Limb (tissue), 2 donors: ENCODE data around the gene KRT34.
"Not testable (repeated sequence)": the region's sequence is repeated elsewhere in the genome, so short reads cannot be mapped to it uniquely, and the experiment has no call there.

ENCODE experiments used
- DNase-seq, 2 donors: peaks; one replicate each; pipeline ENCODE4 v3.0.0-alpha.2; 2016; ENCODE audit errors: extremely low spot score in 2 of 2

The KRT34 gene

DNA sequence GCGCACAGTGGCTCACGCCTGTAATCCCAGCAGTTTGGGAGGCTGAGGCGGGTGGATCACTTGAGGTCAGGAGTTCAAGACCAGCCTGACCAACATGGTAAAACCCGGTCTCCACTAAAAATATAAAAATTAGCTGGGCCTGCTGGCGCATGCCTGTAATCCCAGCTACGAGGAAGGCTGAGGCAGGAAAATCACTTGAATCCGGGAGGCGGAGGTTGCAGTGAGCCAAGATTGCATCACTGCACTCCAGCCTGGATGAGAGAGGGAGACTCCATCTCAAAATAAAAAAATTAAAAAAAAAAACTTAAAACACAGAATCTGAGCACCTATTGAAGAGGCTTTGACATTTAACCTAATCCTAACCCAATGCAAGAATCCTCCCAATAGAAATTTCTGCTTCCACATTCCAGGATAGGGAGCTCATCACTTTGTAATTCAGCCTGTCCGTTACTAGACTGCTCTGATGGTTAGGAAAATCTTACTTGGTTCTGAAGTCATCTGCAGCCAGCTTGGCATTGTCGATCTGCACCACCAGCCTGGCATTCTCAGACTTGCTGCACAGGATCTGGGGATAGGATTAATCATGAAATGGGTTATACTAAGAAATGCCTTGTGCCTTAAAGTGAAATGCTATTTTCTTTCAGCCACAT, 14.6 kb downstream of the KRT34 start:
- DNase-seq = no peak

GRCh38 chr17:41366070-41366469, 16.0 kb downstream of the KRT34 start:
- DNase-seq = no peak

DNA sequence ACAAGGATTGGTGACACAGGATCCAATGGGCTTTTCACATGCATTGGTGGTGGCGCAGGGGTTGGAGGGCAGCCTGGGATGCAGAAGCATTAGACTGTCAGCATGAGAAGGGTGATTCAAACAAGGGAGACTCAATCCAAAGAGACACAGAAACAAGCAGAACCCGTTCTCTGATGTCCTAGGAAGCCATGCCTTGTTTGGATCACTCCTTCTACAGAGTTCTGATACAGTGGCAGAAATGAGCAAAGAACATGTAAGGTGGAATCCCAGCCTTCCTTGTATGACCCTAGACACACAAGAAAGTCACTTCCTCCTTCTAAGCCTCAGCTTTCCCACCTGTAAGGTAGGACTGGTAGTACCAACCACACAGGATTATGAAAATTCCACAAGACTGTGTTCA, 18.2 kb downstream of the KRT34 start:
- DNase-seq = no peak

DNA sequence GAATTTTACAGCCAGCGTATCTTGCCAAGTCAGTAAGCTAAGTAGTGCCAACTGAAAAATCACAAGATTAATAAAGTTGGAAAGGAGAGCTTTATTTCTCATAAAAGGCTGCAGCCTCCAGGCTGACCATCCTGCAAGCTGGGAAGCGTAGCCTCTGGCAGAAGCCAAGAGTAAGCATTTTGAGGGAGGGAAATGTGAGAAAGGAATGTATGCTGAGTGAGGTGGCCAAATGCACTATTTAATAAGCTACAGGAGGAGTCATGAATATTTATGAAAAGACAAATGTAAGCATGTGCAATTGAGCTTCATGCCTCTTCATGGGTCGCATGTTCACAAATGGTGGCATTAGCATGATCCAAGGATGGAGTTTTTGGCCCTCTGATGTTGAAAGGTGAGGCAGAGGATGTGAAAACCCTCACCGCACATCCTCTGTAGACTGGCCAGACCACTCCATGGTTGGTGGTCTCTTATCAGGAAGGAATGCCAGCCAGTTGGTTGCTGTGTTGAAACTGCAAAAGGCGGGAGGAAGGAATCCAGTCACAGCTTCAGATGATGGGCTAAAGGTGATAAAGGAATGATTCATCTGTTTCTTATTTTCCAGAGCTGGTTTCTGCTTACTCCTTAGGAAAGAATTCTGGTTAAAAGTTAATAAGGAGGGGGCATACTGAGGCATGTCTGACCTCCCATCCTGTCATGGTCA, 21.7 kb downstream of the KRT34 start:
- no peak for DNase-seq

GRCh38 chr17:41354536-41354935, 27.6 kb downstream of the KRT34 start:
- DNase-seq = no peak

DNA sequence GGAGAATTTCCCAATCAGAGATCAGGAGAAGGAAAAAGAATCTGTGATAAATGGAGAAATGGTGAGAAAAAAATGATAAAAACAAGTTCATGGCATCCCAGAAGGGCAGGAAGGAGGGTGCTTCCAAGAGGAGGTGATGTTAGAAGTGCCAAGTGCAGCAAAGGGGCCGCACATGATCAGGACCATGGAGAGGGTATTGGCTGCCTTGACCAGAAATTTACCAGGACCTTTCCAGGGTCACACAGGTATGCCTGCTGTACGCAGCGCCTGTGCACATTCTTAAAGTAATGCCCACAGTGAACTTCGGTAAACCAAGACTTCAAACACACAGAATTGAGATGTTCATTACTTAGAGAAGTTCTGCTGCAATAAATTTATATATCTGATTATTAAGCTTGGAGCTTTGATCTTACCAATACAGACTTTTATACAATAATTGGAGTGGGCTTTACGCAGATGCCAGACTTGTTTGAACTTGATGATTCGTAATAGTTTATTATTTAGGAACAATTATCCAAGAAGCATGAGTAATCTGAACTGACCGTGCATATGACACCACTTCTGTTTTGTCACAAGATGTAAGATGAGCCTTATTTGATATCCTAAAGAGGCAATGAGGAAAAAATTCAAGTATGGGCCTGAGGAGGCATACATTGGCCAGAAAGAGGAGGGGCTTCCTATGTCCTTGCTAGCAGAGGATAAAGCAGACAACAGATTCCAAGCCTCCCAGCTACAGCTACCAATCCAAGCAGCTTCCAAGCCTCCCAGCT, 29.3 kb downstream of the KRT34 start:
- DNase-seq = no peak

DNA sequence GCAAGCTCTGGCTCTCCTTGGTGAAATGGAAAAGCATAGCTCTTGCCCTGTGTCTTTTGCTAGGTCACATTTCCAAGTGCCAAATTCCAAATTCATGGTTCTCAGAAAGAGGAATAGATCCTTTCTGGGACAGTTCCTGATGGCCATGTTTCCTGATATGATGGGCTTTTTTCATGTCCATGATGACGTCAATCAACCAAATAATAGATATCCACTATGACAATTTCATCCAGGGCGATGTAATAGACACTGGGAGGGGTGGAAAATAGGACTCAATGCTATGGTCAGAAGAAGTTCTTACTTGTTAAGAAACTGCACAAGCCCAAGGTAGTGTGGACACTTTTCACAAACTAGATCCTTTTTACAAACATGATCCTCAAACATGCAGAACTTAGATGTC, 30.9 kb downstream of the KRT34 start:
- no peak for DNase-seq

DNA sequence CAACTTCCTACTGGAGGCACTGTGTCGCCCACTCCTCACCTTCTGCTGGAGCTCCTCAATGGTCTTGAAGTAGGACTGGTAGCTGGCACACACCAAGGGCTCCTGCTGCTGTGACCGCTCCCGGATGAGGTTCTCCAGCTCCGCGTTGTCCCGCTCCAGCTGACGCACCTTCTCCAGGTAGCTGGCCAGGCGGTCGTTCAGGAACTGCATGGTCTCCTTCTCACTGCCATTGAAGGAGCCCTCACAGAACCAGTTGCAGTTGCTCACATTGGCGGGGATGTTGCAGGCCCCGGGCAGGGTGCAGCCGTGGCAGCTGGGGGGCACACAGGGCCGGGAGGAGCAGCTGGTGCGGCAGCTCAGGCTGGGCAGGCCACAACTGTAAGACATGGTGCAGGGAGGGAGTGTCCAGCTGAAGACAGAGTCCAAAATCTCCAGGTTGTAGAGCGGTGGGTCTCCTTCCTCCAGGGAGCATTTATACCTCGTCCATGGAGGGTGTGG, 31.7 kb downstream of the KRT34 start, which contains the start of gene KRT33A:
KRT33A (minus strand) TSS at position 448 of the 498 bp plus-strand sequence; CDS start at position 387, 61 bp downstream.
- not testable (repeated sequence) for DNase-seq

DNA sequence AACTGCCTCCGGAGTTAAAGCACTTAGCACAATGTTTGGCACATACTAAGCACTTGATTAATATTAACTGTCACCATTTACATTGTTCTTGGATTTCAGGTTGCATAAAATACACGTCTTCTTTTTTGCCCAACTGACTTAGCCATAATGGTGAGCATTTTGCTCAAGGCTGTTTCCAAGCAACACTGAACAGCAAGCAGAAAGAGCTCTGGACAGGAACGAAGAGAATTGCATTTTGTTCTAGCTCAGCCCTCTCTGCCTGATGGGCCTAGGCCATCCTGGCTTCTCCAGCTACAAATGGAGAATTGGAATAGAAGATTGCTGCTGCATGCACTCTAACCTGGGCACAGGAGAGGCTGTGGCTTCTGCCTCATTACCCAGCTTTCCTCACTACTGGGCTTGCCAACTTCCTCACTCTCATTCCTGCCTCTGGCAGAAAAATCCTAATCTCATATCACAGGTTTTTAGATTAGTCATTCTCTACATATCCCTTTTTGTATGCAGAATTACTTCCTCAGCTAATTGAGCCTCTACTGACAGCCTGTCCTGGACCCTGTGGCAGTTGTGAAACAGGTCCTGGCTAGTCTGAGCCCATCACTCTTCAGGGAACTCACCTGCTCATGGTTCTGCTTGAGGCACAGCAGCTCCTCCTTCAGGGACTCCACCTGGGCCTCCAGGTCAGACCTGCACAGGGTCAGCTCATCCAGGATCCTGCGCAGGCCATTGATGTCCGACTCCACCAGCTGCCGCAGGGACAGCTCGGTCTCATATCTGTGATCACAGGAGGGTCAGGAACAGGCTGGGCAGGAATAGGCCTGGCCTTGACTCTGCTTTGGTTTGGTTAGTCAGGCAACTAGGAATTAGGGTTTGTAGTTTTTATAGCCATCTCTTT, 34.0 kb downstream of the KRT34 start:
- DNase-seq = no peak

DNA sequence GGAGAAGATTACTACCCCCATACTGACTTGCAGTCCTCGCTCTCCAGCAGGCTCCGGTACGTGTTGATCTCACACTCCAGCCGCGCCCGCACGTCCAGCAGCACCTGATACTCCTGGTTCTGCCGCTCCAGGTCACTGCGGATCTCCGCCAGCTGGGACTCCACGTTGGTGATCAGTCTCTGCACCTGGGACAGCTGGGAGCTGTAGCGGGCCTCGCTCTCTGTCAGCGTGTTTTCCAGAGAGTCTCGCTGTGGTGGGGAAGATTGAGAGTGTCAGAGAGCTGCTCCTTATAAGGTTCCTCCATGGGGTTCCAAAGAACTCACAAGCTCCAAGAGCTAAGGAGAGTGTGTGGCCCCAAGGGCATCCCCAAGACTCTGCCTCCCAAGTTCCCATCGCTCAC, 35.7 kb downstream of the KRT34 start:
- DNase-seq = not testable (repeated sequence)

GRCh38 chr17:41345992-41346391, 36.1 kb downstream of the KRT34 start:
- no peak for DNase-seq

DNA sequence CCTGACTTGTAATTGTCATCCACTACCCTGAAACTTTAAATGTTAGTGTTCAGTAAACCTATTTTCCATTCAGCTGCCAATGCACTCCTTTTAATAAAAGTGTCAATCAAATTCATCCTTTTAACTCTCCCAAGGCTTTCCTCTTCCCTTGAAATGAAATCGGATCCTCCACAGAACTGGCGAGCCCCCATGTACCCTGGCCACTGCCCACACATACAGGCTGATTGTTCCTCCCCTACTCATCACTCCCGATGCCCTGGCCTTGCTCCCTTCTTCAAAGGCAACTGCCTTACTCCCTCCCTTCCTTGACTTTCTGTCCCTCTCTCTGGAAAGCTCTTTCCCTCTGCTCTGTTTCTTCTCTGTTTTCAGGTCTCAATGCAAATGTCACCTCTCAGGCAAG, 39.1 kb downstream of the KRT34 start:
- no peak for DNase-seq

- DNase-seq = no peak
Measured at GRCh38 chr17:41340934-41341861, 40.9 kb downstream of the KRT34 start.

GRCh38 chr17:41340494-41340893, 41.6 kb downstream of the KRT34 start:
- no peak for DNase-seq

GRCh38 chr17:41339571-41340172, 42.4 kb downstream of the KRT34 start:
- DNase-seq = no peak

DNA sequence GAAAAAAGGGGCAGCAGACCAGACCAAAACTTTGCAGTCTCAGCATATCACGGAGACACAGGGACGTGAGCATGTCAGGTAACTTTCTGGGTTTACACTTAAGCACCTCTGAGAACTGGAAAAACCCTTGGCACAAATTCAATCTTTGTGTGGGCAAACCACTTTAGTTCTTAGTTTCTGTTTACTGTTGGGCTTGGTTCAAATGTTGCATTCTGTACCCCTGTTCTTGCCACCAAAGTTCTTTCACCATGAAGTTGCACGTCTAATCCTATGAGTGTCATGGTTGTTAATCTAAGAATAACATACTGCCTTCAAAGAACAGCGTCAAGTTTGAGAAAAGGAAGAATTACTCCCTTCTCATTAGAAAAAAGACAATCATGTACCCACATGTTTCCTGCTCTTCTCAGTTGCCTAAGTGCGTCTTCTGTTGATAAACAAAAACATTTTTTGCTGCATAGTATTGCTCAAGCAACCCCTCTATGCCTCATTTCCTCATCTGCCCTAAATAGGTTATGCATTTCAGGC, 43.1 kb downstream of the KRT34 start:
- no peak for DNase-seq

GRCh38 chr17:41335747-41336146, 46.4 kb downstream of the KRT34 start:
- no peak for DNase-seq

GRCh38 chr17:41334385-41335305, 47.5 kb downstream of the KRT34 start:
- no peak for DNase-seq
